Measurements from ENCODE around the gene CRACR2A.

Gene CRACR2A

GRCh38 chr12:3686463-3686862, 66.4 kb downstream of the CRACR2A start:
- Histone ChIP-seq H3K27ac (ENCODE audit: low read depth, low read length, poor library complexity, severe bottlenecking) (no peak overlapping the region), H2AFZ (ENCODE audit: low read length) (no peak overlapping the region), H3F3A (ENCODE audit: insufficient read depth, low read length) (no peaks in the 10 kb centered on the region), H4K20me1 (ENCODE audit: insufficient read depth, low read length) (no peaks in the 10 kb centered on the region), H3K27me3 (ENCODE audit: insufficient read depth, low read length) (no peaks in the 10 kb centered on the region), H3K9me3 (ENCODE audit: low read length) (no peaks in the 10 kb centered on the region), H3K9ac (ENCODE audit: low read length) (no peak overlapping the region), H3K79me2 (ENCODE audit: insufficient read depth, low read length) (no peaks in the 10 kb centered on the region), H3K4me3 (ENCODE audit: low read depth, low read length, poor library complexity, severe bottlenecking) (no peak overlapping the region), H3K4me2 (ENCODE audit: low read length) (no peak overlapping the region), H3K36me3 (ENCODE audit: insufficient read depth, low read length) (peaks cover 14% of the 10 kb centered on the region), H3K9me2 (ENCODE audit: low read depth, low read length) (no peaks in the 10 kb centered on the region), H3K4me1 (ENCODE audit: insufficient read depth, low read length, severe bottlenecking) (no peaks in the 10 kb centered on the region)
- no peak for TF ChIP-seq CTCF (IDR thresholded peaks at IDR 0.05; ENCODE audit: low read length)
- TF ChIP-seq EZH2 (IDR thresholded peaks at IDR 0.05; ENCODE audit: borderline replicate concordance, low read length) = no peak

- H3F3A ChIP-seq (ENCODE audit: insufficient read depth, low read length) = no peaks in the 10 kb centered on the region
- H2AFZ ChIP-seq (ENCODE audit: low read length) = no peak overlapping the region
- H3K27me3 ChIP-seq (ENCODE audit: insufficient read depth, low read length) = no peaks in the 10 kb centered on the region
- H3K9ac ChIP-seq (ENCODE audit: low read length) = no peak overlapping the region
- no peaks in the 10 kb centered on the region for H3K4me1 ChIP-seq (ENCODE audit: insufficient read depth, low read length, severe bottlenecking)
- no peaks in the 10 kb centered on the region for H4K20me1 ChIP-seq (ENCODE audit: insufficient read depth, low read length)
- H3K79me2 ChIP-seq (ENCODE audit: insufficient read depth, low read length) = no peaks in the 10 kb centered on the region
- no peak for TF ChIP-seq CTCF (IDR thresholded peaks at IDR 0.05; ENCODE audit: low read length)
- no peak for TF ChIP-seq EZH2 (IDR thresholded peaks at IDR 0.05; ENCODE audit: borderline replicate concordance, low read length)
- no peak overlapping the region for H3K4me2 ChIP-seq (ENCODE audit: low read length)
- no peaks in the 10 kb centered on the region for H3K9me2 ChIP-seq (ENCODE audit: low read depth, low read length)
- H3K4me3 ChIP-seq (ENCODE audit: low read depth, low read length, poor library complexity, severe bottlenecking) = no peak overlapping the region
- no peak overlapping the region for H3K27ac ChIP-seq (ENCODE audit: low read depth, low read length, poor library complexity, severe bottlenecking)
- H3K9me3 ChIP-seq (ENCODE audit: low read length) = no peaks in the 10 kb centered on the region
- H3K36me3 ChIP-seq (ENCODE audit: insufficient read depth, low read length) = peaks cover 16% of the 10 kb centered on the region
Measured at GRCh38 chr12:3685830-3686229, 67.1 kb downstream of the CRACR2A start.

- no peaks in the 10 kb centered on the region for H3K79me2 ChIP-seq (ENCODE audit: insufficient read depth, low read length)
- H3K27me3 ChIP-seq (ENCODE audit: insufficient read depth, low read length) = no peaks in the 10 kb centered on the region
- H2AFZ ChIP-seq (ENCODE audit: low read length) = no peak overlapping the region
- no peak overlapping the region for H3K4me2 ChIP-seq (ENCODE audit: low read length)
- H3F3A ChIP-seq (ENCODE audit: insufficient read depth, low read length) = no peaks in the 10 kb centered on the region
- no peaks in the 10 kb centered on the region for H3K9me3 ChIP-seq (ENCODE audit: low read length)
- no peaks in the 10 kb centered on the region for H4K20me1 ChIP-seq (ENCODE audit: insufficient read depth, low read length)
- no peaks in the 10 kb centered on the region for H3K4me1 ChIP-seq (ENCODE audit: insufficient read depth, low read length, severe bottlenecking)
- H3K27ac ChIP-seq (ENCODE audit: low read depth, low read length, poor library complexity, severe bottlenecking) = no peak overlapping the region
- H3K9ac ChIP-seq (ENCODE audit: low read length) = no peak overlapping the region
- no peaks in the 10 kb centered on the region for H3K9me2 ChIP-seq (ENCODE audit: low read depth, low read length)
- no peak overlapping the region for H3K4me3 ChIP-seq (ENCODE audit: low read depth, low read length, poor library complexity, severe bottlenecking)
- TF ChIP-seq EZH2 (IDR thresholded peaks at IDR 0.05; ENCODE audit: borderline replicate concordance, low read length) (no peak), CTCF (IDR thresholded peaks at IDR 0.05; ENCODE audit: low read length) (no peak)
- H3K36me3 ChIP-seq (ENCODE audit: insufficient read depth, low read length) = peaks cover 21% of the 10 kb centered on the region
Measured at GRCh38 chr12:3684449-3685051, 68.4 kb downstream of the CRACR2A start.

All from OCI-LY1 (cell line).